Activated CD8-positive, alpha-beta memory T cell treated with anti-CD3 and anti-CD28 coated beads, Interleukin-2, amount 50 U/mL, for 24 hours (primary cell): ENCODE measurements around the gene NHEJ1.

ENCODE experiments used
- DNase-seq: peaks from one replicate; pipeline ENCODE4 v3.0.0-alpha.2; 2020; ENCODE audit errors: extremely low read depth

NHEJ1 gene

GRCh38 chr2:219058541-219059374, 101.9 kb downstream of the NHEJ1 start:
- DNase-seq: no peak

GRCh38 chr2:219057709-219058540, 102.7 kb downstream of the NHEJ1 start:
- DNase-seq: peak; percentile 39

- DNase-seq: no peak
Observed at GRCh38 chr2:219056896-219057708, 103.5 kb downstream of the NHEJ1 start.

GRCh38 chr2:219056176-219056895, 104.3 kb downstream of the NHEJ1 start:
- no peak for DNase-seq

GRCh38 chr2:219054956-219055903, 105.4 kb downstream of the NHEJ1 start:
- DNase-seq: no peak

GRCh38 chr2:219049282-219049681, 111.3 kb downstream of the NHEJ1 start:
- no peak for DNase-seq

GRCh38 chr2:219045937-219046550, 114.6 kb downstream of the NHEJ1 start:
- no peak for DNase-seq

- DNase-seq: no peak
Observed at GRCh38 chr2:219042750-219043149, 117.9 kb downstream of the NHEJ1 start.

GRCh38 chr2:219042157-219042556, 118.5 kb downstream of the NHEJ1 start:
- DNase-seq: no peak

GRCh38 chr2:219041252-219041651, 119.4 kb downstream of the NHEJ1 start, which contains the start of gene CFAP65:
Gene CFAP65, minus strand, starts transcription at chr2:219041516. Its CDS starts 2,468 bp downstream, at chr2:219039048.
- peak; percentile 5 for DNase-seq

GRCh38 chr2:219038600-219038999, 122.0 kb downstream of the NHEJ1 start:
- DNase-seq: no peak

GRCh38 chr2:219037783-219038499, 122.7 kb downstream of the NHEJ1 start:
- DNase-seq: no peak

- no peak for DNase-seq
Observed at GRCh38 chr2:219035942-219036341, 124.7 kb downstream of the NHEJ1 start.

GRCh38 chr2:219034823-219035222, 125.8 kb downstream of the NHEJ1 start:
- no peak for DNase-seq

GRCh38 chr2:219032051-219032745, 128.4 kb downstream of the NHEJ1 start:
- DNase-seq: no peak

- DNase-seq: no peak
Observed at GRCh38 chr2:219031005-219031738, 129.4 kb downstream of the NHEJ1 start.

GRCh38 chr2:219030177-219030940, 130.3 kb downstream of the NHEJ1 start:
- no peak for DNase-seq
